Measurements from ENCODE around the gene GLYATL1B. TPM values are rescaled to one million over a fixed set of nuclear protein-coding genes. Genes with fewer than 3 reads are reported as not detected.
"Not testable (repeated sequence)": the region's sequence is repeated elsewhere in the genome, so short reads cannot be mapped to it uniquely, and the experiment has no call there.

Gene GLYATL1B
- total RNA-seq, 4 donors from 2014 or later, result not detected

DNA sequence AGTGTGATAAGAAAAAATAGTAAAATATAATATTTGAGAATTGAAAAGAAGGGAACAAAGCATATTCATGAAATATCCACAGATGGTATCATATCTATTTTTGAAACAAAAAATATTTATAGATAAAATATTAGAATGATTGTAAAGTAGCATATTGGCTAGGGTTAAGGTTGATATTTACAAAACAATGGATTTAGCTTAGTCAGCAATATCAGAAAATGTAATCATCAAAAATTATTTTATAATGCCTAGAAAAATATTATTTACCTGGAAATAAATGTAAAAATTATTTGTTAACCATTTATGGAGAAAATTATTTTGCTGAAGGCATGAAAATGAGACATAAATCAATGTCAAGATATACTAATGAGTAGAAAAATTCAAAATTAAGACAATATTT is 33.7 kb downstream of the GLYATL1B start:
- intact Hi-C loops (cut with DNase I; ENCODE audit: low total_unique reads), result no loop called here
- TF ChIP-seq POLR2A (IDR thresholded peaks at IDR 0.05), result no peak
- TF ChIP-seq, protein P1, sequence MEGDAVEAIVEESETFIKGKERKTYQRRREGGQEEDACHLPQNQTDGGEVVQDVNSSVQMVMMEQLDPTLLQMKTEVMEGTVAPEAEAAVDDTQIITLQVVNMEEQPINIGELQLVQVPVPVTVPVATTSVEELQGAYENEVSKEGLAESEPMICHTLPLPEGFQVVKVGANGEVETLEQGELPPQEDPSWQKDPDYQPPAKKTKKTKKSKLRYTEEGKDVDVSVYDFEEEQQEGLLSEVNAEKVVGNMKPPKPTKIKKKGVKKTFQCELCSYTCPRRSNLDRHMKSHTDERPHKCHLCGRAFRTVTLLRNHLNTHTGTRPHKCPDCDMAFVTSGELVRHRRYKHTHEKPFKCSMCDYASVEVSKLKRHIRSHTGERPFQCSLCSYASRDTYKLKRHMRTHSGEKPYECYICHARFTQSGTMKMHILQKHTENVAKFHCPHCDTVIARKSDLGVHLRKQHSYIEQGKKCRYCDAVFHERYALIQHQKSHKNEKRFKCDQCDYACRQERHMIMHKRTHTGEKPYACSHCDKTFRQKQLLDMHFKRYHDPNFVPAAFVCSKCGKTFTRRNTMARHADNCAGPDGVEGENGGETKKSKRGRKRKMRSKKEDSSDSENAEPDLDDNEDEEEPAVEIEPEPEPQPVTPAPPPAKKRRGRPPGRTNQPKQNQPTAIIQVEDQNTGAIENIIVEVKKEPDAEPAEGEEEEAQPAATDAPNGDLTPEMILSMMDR (IDR thresholded peaks at IDR 0.05), result no peak
- no peak for DNase-seq (ENCODE audit: low spot score in 2 of 2)

DNA sequence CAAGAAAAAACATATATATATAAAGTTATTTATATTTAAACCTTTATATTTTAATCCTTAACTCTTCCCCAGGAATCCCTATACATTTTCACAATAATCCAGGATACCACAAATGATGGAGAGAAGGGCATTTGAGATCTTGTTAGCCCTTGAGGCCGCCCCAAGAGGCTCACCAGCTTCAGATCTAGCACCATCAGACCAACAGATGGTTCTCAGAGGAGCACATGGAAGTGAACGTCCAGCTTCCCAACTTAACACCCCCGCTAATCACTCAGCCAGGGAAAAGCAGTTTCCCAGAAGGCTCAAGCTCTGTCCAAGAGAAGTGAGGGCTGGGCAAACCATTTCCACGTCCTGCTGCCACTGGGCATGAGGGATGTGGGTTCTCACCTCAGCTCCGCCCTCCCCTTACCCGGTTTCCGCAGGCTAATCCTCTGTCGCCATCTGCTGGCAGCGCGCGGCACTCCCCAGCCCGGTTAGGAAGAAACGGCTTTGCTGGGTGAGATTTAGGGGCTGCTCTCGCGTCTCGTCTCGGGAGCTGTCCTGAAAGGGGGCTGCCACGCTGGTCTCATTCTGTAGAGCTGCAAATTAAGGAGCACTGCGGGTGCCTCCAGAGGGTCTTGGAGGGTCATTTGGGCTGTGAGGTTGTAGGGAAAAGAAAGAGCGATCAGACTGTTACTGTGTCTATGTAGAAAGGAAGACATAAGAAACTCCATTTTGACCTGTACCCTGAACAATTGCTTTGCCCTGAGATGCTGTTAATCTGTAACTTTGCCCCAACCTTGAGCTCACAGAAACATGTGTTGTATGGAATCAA is 49.7 kb downstream of the GLYATL1B start:
- DNase-seq (ENCODE audit: low spot score in 2 of 2), result peak; percentile 76 to 97
- 13 to 21% methylated on average over 20 of the region's 20 CpGs for WGBS, 2 donors

More for the DNA sequence above, 33.7 kb downstream of the GLYATL1B start:
- H3K4me3 ChIP-seq (ENCODE audit: low read depth, poor library complexity, severe bottlenecking), result no peak overlapping the region

DNA sequence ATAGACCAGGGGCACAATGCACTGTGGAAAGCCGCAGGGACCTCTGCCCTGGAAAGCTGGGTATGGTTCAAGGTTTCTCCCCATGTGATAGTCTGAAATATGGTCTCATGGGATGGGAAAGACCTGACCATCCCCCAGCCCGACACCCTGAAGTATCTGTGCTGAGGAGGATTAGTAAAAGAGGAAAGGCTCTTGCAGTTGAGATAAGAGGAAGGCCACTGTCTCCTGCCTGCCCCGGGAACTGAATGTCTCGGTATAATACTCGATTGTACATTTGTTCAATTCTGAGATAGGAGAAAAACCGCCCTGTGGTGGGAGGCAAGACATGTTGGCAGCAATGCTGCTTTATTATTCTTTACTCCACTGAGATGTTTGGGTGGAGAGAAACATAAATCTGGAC is 50.4 kb downstream of the GLYATL1B start:
- H3K4me3 ChIP-seq (ENCODE audit: low read depth, poor library complexity, severe bottlenecking); intact Hi-C loops (cut with DNase I; ENCODE audit: low total_unique reads); DNase-seq (ENCODE audit: low spot score in 2 of 2): not testable (repeated sequence)
- WGBS, 2 donors, result 84 to 85% methylated on average over 6 of the region's 6 CpGs

More for the DNA sequence above, 49.7 kb downstream of the GLYATL1B start:
- no peak overlapping the region for H3K4me3 ChIP-seq (ENCODE audit: low read depth, poor library complexity, severe bottlenecking)
- TF ChIP-seq, protein P1 (IDR thresholded peaks at IDR 0.05), result peak in 1 of 3 donors; percentile 68
- no peak for TF ChIP-seq POLR2A (IDR thresholded peaks at IDR 0.05)
- intact Hi-C loops (cut with DNase I; ENCODE audit: low total_unique reads), result no loop called here

DNA sequence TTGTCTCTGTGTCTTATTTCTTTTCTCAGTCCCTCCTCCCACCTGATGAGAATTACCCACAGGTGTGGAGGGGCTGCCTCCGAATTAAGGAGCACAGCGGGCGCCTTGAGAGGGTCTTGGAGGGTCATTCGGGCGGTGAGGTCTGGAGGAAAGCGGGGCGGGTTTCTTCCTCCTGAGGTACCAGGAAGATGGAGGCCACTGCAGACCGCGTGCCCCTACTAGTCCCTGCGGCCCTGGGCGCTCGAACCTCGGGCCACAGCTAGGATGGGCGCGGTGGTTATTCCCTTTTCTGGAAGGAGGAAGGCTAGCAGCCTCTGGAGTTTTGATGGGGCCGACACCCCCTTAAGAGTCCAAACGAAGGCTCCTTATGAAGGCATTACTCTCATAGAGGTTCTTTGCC is 51.1 kb downstream of the GLYATL1B start:
- DNase-seq (ENCODE audit: low spot score in 2 of 2), result no peak
- no peak overlapping the region for H3K4me3 ChIP-seq (ENCODE audit: low read depth, poor library complexity, severe bottlenecking)
- TF ChIP-seq, protein P1 (IDR thresholded peaks at IDR 0.05), result no peak
- no peak for TF ChIP-seq POLR2A (IDR thresholded peaks at IDR 0.05)
- 93 to 97% methylated on average over 17 of the region's 17 CpGs for WGBS, 2 donors
- intact Hi-C loops (cut with DNase I; ENCODE audit: low total_unique reads), result no loop called here

DNA sequence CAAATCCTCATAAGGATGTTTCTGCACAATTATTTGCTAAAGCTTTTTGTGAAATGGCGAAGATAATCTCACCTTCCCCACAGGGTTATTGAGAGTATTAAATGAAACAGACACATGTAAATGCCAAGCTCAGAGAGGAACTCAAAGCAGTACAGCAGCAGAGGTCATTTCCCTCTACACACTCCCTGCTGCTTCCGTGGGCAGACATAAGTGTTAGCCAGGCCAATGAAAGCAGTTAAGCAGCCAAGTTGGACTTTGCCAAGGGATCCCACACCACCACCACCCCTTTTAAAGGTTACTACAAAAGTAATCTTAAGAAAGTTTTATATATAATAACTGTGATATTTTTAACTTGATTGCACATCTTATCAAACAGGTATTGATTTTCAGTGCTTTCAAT is 52.5 kb downstream of the GLYATL1B start:
- H3K4me3 ChIP-seq (ENCODE audit: low read depth, poor library complexity, severe bottlenecking), result no peak overlapping the region
- intact Hi-C loops (cut with DNase I; ENCODE audit: low total_unique reads), result no loop called here
- no peak for DNase-seq (ENCODE audit: low spot score in 2 of 2)
- no peak for TF ChIP-seq POLR2A (IDR thresholded peaks at IDR 0.05)
- TF ChIP-seq, protein P1 (IDR thresholded peaks at IDR 0.05), result no peak
- WGBS, 2 donors, result 71 to 83% methylated on average over 2 of the region's 2 CpGs

DNA sequence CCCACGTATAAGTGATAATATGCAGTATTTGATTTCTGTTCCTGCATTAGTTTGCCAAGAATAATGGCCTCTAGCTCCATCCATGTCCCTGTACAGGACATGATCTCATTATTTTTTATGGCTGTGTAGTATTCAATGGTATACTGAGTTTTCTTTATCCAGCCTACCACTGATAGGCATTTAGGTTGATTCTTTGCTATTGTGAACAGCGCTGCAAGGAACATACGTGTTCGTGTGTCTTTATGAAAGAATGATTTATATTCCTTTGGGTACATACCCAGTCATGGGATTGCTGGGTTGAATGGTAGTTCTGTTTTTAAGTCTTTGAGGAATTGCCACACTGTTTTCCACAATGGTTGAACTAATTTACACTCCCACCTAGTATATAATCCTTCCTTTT is 55.1 kb downstream of the GLYATL1B start:
- no peak for DNase-seq (ENCODE audit: low spot score in 2 of 2)
- no peak for TF ChIP-seq POLR2A (IDR thresholded peaks at IDR 0.05)
- WGBS, 2 donors, result 74 to 91% methylated on average over 4 of the region's 4 CpGs
- intact Hi-C loops (cut with DNase I; ENCODE audit: low total_unique reads), result no loop called here
- H3K4me3 ChIP-seq (ENCODE audit: low read depth, poor library complexity, severe bottlenecking), result no peak overlapping the region
